Duodenal mucosa (tissue), 2 donors: ENCODE data around the gene ZNF598.
"Not testable (repeated sequence)": the region's sequence is repeated elsewhere in the genome, so short reads cannot be mapped to it uniquely, and the experiment has no call there.

Experiments used
- H3K27ac ChIP-seq: one replicate; pipeline ENCODE4 v1.7.0; 2013; ENCODE audit warnings: low read depth, low read length
- H3K27me3 ChIP-seq, 2 donors: one replicate each; pipeline ENCODE4 v1.7.0; 2013; ENCODE audit warnings: low read length in 2 of 2, control low read depth in 1 of 2; ENCODE audit not compliant: insufficient read depth in 2 of 2, control insufficient read depth in 1 of 2
- H3K36me3 ChIP-seq, 2 donors: one replicate each; pipeline ENCODE4 v1.7.0; 2013; ENCODE audit warnings: low read length in 2 of 2, control low read depth in 1 of 2; ENCODE audit not compliant: insufficient read depth in 2 of 2, control insufficient read depth in 1 of 2
- H3K4me1 ChIP-seq, 2 donors: one replicate each; pipeline ENCODE4 v1.7.0; 2013; ENCODE audit warnings: low read length in 2 of 2, control low read depth in 1 of 2; ENCODE audit not compliant: insufficient read depth in 2 of 2, control insufficient read depth in 1 of 2
- H3K4me3 ChIP-seq, 2 donors: one replicate each; pipeline ENCODE4 v1.7.0; 2013; ENCODE audit warnings: low read length in 2 of 2, low read depth in 1 of 2
- H3K9ac ChIP-seq, 2 donors: one replicate each; pipeline ENCODE4 v1.7.0; 2013; ENCODE audit warnings: low read length in 2 of 2, low read depth in 1 of 2
- H3K9me3 ChIP-seq, 2 donors: one replicate each; pipeline ENCODE4 v1.7.0; 2013; ENCODE audit warnings: low read length in 2 of 2, control low read depth in 1 of 2; ENCODE audit not compliant: control insufficient read depth in 1 of 2

Gene ZNF598

DNA sequence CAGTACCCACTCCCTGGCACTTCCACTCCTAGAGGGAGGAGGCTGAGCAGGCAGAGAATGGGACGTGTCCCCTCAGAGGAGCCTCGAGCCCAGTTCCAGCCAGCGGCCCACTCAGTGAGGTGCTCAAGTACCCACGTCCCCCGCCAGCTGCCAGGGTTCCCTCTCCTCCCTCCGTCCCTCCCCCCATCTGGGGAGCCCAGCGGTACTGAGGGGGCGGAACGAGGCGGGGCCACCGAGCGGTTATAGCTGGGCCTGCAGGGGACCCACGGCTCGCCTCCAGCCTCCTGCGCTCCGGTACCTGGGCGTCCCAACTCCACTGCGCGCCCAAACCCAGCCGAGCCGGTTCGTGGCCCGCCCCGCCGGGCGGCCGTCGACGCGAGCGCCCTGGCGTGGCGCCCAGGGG lies 9.9 kb upstream of the ZNF598 start, which contains the start of gene NPW:
Gene NPW (plus strand): TSS at position 268 of the 403 bp plus-strand sequence.
- Histone ChIP-seq H3K9me3 (no peaks in the 10 kb centered on the region), H3K27me3 (peaks cover 18 to 24% of the 10 kb centered on the region in 2 donors), H3K36me3 (no peaks in the 10 kb centered on the region), H3K4me3 (no peak within 1 kb of the TSS), H3K9ac (no peak within 1 kb of the TSS), H3K4me1 (peaks cover 15 to 24% of the 10 kb centered on the region in 2 donors), H3K27ac (no peak within 1 kb of the TSS)

DNA sequence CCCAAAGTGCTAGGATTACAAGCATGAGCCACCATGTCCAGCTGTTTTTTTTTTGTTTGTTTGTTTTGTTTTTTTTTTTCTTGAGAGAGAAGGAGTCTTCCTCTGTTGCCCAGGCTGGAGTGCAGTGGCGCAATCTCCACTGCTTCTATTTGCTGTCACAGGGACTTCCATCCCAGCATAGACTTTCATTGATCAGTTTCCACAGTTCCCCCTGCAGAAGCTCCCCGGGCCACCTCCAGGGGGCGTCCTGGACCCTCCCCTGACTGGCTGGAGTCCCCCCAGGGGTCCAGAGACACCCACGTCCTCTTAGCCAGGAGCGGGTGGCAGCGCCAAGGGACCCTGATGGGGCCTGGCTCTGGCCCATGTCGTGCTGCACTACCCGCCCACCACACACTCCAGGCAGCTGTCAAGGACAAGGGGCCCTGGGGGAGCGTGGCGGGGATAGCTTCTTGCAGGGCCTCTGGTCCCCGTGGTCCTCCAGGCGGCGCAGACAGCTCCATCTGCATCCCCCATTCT lies 6.8 kb upstream of the ZNF598 start:
- Histone ChIP-seq H3K4me3 (no peak overlapping the region), H3K36me3 (no peaks in the 10 kb centered on the region), H3K27ac (no peak overlapping the region), H3K9me3 (no peaks in the 10 kb centered on the region), H3K9ac (no peak overlapping the region), H3K27me3 (peaks cover 18 to 19% of the 10 kb centered on the region in 2 donors), H3K4me1 (peaks cover 5 to 7% of the 10 kb centered on the region in 2 donors)

DNA sequence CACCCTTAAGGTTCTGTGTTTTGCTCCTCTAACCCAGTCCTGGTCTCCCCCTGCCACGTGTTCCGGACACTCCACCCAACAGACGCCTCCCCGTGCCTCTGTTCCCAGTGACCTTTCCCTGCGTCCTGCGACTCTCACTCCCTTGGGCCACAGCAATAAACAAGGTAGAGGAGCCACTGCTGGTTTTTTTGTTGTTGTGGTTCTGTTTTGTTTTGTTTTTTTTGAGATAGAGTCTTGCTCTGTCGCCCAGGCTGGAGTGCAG lies 6.3 kb upstream of the ZNF598 start:
- Histone ChIP-seq H3K27ac (no peak overlapping the region), H3K9ac (peak overlapping the region in 1 of 2 donors; percentile 20), H3K36me3 (no peaks in the 10 kb centered on the region), H3K4me1 (peaks cover 5 to 7% of the 10 kb centered on the region in 2 donors), H3K9me3 (no peaks in the 10 kb centered on the region), H3K27me3 (peaks cover 17 to 18% of the 10 kb centered on the region in 2 donors), H3K4me3 (no peak overlapping the region)

DNA sequence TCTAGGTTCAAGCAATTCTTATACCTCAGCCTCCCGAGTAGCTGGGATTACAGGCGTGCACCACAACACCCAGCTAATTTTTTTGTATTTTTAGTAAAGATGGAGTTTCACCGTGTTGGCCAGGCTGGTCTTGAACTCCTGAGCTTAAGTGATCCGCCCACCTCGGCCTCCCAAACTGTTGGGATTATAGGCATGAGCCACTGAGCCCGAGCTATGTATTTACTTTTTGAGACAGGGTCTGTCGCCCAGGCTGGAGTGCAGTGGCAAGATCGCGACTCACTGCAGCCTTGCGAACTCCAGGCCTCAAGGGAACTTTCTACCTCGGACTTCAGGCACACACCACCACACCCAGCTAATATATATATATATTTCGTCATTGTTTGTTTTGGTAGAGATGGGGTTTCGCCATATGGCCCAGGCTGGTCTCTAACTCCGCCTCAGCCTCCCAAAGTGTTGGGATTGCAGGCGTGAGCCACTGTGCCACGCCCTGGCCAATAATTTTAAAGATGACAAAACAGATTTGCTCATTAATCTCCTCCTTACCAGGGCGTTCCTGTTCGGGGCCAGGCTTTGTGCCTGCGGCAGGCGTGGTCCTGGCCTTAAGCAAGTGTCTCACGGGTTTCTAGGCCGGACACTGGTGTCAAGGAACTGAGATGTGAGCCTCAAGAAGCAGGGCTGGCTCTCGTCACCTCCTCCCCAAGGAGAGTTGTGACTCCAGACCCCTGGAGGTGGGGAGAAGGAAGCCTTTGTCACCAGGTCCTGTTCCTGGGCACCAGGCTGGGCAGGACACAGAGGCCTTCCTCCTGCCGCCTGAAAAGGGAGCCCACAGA lies 5.7 kb upstream of the ZNF598 start:
- Histone ChIP-seq H3K4me3 (no peak overlapping the region), H3K27ac (peak overlapping the region; percentile 30), H3K27me3 (peaks cover 11 to 17% of the 10 kb centered on the region in 2 donors), H3K9ac (peak overlapping the region in 1 of 2 donors; percentile 20), H3K36me3 (no peaks in the 10 kb centered on the region), H3K4me1 (peaks cover 9 to 11% of the 10 kb centered on the region in 2 donors), H3K9me3 (no peaks in the 10 kb centered on the region)

DNA sequence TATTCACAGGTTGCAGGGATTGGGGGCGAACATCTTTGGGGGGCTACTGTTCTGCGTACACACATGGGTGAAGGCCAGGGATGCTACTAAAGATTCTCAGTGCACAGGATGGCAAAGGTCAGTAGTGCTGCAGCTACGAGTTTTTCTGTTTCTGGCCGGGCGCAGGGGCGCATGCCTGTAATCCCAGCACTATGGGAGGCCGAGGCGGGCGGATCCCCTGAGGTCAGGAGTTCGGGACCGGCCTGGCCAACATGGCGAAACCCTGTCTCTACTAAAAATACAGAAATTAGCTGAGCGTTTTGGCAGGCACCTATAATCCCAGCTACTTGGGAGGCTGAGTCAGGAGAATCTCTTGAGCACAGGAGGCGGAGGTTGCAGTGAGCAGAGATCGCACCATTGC lies 3.9 kb upstream of the ZNF598 start:
- H3K9me3 ChIP-seq, result no peaks in the 10 kb centered on the region
- no peak overlapping the region for H3K4me3 ChIP-seq
- no peaks in the 10 kb centered on the region for H3K36me3 ChIP-seq
- H3K4me1 ChIP-seq, result peaks cover 16 to 20% of the 10 kb centered on the region in 2 donors
- H3K9ac ChIP-seq, result no peak overlapping the region
- no peaks in the 10 kb centered on the region for H3K27me3 ChIP-seq
- H3K27ac ChIP-seq, result no peak overlapping the region

DNA sequence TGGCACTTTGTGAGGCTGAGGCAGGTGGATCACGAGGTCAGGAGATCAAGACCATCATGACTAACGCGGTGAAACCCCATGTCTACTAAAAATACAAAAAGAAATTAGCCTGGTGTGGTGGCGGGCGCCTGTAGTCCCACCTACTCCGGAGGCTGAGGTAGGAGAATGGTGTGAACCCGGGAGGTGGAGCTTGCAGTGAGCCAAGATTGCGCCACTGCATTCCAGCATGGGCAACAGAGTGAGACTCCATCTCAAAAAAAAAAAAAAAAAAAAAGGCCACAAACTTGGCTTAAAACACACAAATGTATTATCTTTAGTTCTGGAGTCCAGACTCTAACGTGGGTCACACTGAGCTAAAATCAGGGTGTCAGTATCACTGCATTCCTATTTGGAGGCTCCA lies 2.1 kb upstream of the ZNF598 start:
- H3K36me3 ChIP-seq, result not testable (repeated sequence)

DNA sequence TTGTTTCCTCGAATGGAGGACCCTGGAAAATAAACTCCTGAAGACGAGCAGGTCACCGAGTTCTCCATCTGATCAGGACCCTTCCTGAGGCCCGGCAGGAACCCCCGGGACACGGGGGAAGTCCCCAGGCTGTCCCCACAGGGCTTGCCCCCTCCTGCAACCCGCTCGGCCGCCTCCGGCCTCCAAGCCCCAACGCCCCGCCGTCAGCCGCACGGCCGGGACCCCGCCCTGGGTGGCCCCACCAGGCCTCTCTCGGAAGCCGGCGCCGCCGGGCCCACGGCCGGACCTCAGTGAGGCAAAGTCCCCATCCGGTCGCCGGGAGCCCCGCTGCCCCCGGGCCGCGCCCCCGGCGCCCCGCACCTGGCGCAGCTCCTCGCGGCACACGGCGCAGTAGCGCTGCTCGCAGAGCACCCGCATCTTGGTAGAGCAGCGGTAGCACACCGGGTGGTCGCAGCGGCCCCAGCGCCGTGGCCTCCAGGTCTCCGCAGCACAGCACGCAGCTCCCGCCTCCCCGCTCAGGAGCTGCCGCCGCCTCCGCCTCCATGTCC lies 383 bp downstream of the ZNF598 start:
- H3K9ac ChIP-seq, result peak overlapping the region; percentile 87 to 92
- H3K4me1 ChIP-seq, result peaks cover 31 to 39% of the 10 kb centered on the region in 2 donors
- H3K27me3 ChIP-seq, result no peaks in the 10 kb centered on the region
- H3K36me3 ChIP-seq, result peaks cover 0 to 4% of the 10 kb centered on the region in 2 donors
- H3K27ac ChIP-seq, result peak overlapping the region; percentile 70
- H3K4me3 ChIP-seq, result peak overlapping the region; percentile 79 to 83
- H3K9me3 ChIP-seq, result no peaks in the 10 kb centered on the region

More for the DNA sequence above, 2.1 kb upstream of the ZNF598 start:
- not testable (repeated sequence) for H3K9me3 ChIP-seq, H3K27ac ChIP-seq, H3K27me3 ChIP-seq, H3K9ac ChIP-seq, H3K4me3 ChIP-seq
- peaks cover 34 to 35% of the 10 kb centered on the region in 2 donors for H3K4me1 ChIP-seq

DNA sequence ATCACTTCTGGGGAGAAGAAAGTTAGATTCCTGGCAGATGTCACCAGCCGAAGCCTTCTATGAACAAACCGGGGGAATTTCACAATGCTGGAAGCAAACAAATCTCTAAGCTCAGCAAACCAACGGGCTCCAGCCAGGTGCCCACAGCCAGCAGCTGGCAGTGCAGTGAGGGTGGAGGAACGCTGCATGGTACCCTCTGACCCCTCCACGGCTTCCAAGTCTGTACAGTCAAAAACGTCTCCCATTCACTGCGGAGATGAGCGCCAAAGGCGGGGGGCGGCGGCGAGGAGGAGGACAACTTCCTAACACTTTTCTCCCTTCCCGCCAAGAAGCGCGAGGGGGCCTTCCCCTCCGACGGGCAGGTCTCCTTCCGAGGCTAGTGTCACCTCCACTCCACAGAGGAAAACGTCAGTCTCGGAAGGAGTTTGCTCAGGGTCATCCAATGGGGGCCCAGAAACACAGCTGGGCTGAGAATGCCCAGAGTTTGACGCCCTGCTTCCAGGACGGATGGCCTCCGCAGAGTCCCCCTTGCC lies 924 bp downstream of the ZNF598 start:
- Histone ChIP-seq H3K4me1 (peaks cover 35 to 44% of the 10 kb centered on the region in 2 donors), H3K36me3 (peaks cover 0 to 4% of the 10 kb centered on the region in 2 donors), H3K9me3 (no peaks in the 10 kb centered on the region), H3K4me3 (peak overlapping the region; percentile 79 to 83), H3K9ac (peak overlapping the region; percentile 87 to 92), H3K27ac (peak overlapping the region; percentile 70), H3K27me3 (no peaks in the 10 kb centered on the region)

DNA sequence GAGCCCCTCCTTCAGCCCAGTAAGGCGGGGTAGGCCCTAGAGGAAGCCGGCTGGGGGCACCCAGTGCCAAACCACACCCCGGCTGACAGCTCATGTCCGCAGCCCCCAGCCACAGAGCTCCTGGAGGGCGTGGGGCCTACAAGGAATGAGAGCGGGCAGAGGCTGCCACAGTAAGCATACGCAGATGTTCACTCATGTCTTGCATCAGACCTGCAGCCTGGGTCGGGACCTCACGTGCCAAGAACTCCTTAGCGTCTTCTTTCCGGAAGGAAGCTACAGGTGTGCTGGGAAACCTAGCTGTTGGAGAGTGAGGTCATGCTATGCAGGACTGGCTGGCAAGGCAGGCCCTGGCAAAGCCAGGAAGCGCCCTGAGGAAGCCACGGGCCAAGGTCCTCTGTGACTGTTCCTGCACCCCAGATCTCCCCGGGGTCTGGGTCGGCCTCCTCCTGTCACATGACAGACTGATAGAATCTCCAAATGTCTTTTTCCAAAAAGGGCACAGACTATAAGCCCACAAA lies 1.6 kb downstream of the ZNF598 start:
- peaks cover 35 to 44% of the 10 kb centered on the region in 2 donors for H3K4me1 ChIP-seq
- H3K36me3 ChIP-seq, result peaks cover 0 to 10% of the 10 kb centered on the region in 2 donors
- peak overlapping the region; percentile 70 for H3K27ac ChIP-seq
- H3K27me3 ChIP-seq, result no peaks in the 10 kb centered on the region
- peak overlapping the region; percentile 87 to 92 for H3K9ac ChIP-seq
- H3K4me3 ChIP-seq, result peak overlapping the region; percentile 79 to 83
- H3K9me3 ChIP-seq, result no peaks in the 10 kb centered on the region
